Endothelial cell of umbilical vein (primary cell): Measurements from ENCODE around the gene SLC5A10. TPM values are rescaled to one million over a fixed set of nuclear protein-coding genes. Genes with fewer than 3 reads are reported as not detected.

Experiments used
- BruUV-seq: library from RNA; stranded (reverse); fragments of 400-500 nt; replicated peaks from 2 replicates; lab custom pipeline; 2021; lab: Mats Ljungman, UMichigan
- CTCF ChIA-PET: fragments of 300-600, 350-600 bp; sonication (Branson Sonifier 250); formaldehyde crosslinking; loops from one replicate; lab custom pipeline; 2021; ENCODE audit warnings: antibody characterized with exemption, inconsistent platforms; lab: Charles Lee
- POLR2A ChIA-PET: fragments of 300-600, 350-600 bp; sonication (Branson Sonifier 250); formaldehyde crosslinking; loops from one replicate; lab custom pipeline; 2021; ENCODE audit warnings: antibody characterized with exemption, inconsistent platforms; lab: Charles Lee
- DNase-seq: peaks from one replicate; pipeline ENCODE4 v3.0.0-alpha.2; 2011; ENCODE audit warnings: low read depth, low spot score
- FAIRE-seq: peaks from 2 replicates; lab custom pipeline; 2011; peaks lifted over from hg19 to GRCh38; lab: Jason Lieb, UNC
- H2AFZ ChIP-seq: 2 replicates; pipeline ENCODE4 v1.6.0; 2012; ENCODE audit warnings: low read depth, low read length, control low read depth, inconsistent platforms
- H3K27ac ChIP-seq: 2 replicates; pipeline ENCODE4 v1.5.1; 2011; ENCODE audit warnings: low read depth, mild to moderate bottlenecking, control low read depth, low read length, moderate library complexity; ENCODE audit not compliant: insufficient read depth
- H3K27me3 ChIP-seq, 2 experiments: 2 replicates each; pipeline versions ENCODE4 v1.6.0 to v1.6.1; 2011; ENCODE audit warnings: low read length in 2 of 2, mixed read lengths in 1 of 2; ENCODE audit not compliant: control insufficient read depth in 2 of 2, insufficient read depth in 2 of 2
- H3K36me3 ChIP-seq, 2 experiments: 2 replicates in 1 of 2; 3 replicates in 1 of 2; pipeline ENCODE4 v1.5.1; 2011; ENCODE audit warnings: low read length in 2 of 2, mild to moderate bottlenecking in 1 of 2, moderate library complexity in 1 of 2; ENCODE audit not compliant: control insufficient read depth in 2 of 2, insufficient read depth in 2 of 2; ENCODE audit errors: extremely low read depth in 1 of 2
- H3K4me1 ChIP-seq: 3 replicates; pipeline ENCODE4 v1.5.1; 2011; ENCODE audit warnings: mild to moderate bottlenecking, low read length; ENCODE audit not compliant: control insufficient read depth, insufficient read depth; ENCODE audit errors: extremely low read depth
- H3K4me2 ChIP-seq: 2 replicates; pipeline ENCODE4 v1.6.1; 2011; ENCODE audit warnings: low read length, control low read depth, mixed read lengths; ENCODE audit not compliant: insufficient read depth
- H3K4me3 ChIP-seq, 3 experiments: fragments of 200-600 bp in 1 of 3; sonication (generic), shearing (Covaris generic) in 1 of 3; replicated peaks in 1 of 3; 2 replicates each; pipeline ENCODE4 v1.5.1; 2011 to 2016; ENCODE audit warnings: control low read depth in 3 of 3, low read length in 3 of 3, mild to moderate bottlenecking in 2 of 3, inconsistent platforms in 1 of 3, low read depth in 1 of 3, moderate library complexity in 1 of 3; ENCODE audit not compliant: insufficient read depth in 1 of 3
- H3K79me2 ChIP-seq: 2 replicates; pipeline ENCODE4 v1.6.0; 2012; ENCODE audit warnings: low read length, inconsistent platforms; ENCODE audit not compliant: control insufficient read depth, insufficient read depth
- H3K9ac ChIP-seq: replicated peaks from 2 replicates; pipeline ENCODE3; 2011; ENCODE audit warnings: low read length, control low read depth; ENCODE audit not compliant: insufficient read depth; ENCODE audit errors: extremely low read depth
- H3K9me1 ChIP-seq: replicated peaks from 3 replicates; pipeline ENCODE4 v1.6.0; 2011; ENCODE audit warnings: mild to moderate bottlenecking, low read length; ENCODE audit not compliant: control insufficient read depth, insufficient read depth; ENCODE audit errors: extremely low read depth
- H3K9me3 ChIP-seq: replicated peaks from 2 replicates; pipeline ENCODE4 v1.5.1; 2012; ENCODE audit warnings: low read length, inconsistent platforms; ENCODE audit not compliant: control insufficient read depth, insufficient read depth
- H4K20me1 ChIP-seq: replicated peaks from 2 replicates; pipeline ENCODE3; 2011; ENCODE audit warnings: mild to moderate bottlenecking, low read length; ENCODE audit not compliant: control insufficient read depth, insufficient read depth; ENCODE audit errors: extremely low read depth
- GATA2 ChIP-seq: IDR thresholded peaks from 2 replicates; pipeline ENCODE4 v1.7.0; 2011; ENCODE audit warnings: low read depth, mild to moderate bottlenecking, moderate library complexity, mixed read lengths, low read length; ENCODE audit not compliant: insufficient read length, insufficient read depth
- JUN ChIP-seq: IDR thresholded peaks from 2 replicates; pipeline ENCODE4 v1.6.1; 2011; ENCODE audit warnings: borderline replicate concordance, low read depth; ENCODE audit not compliant: insufficient read length, insufficient read depth
- POLR2A ChIP-seq: IDR thresholded peaks from 2 replicates; pipeline ENCODE4 v1.6.1; 2012; ENCODE audit warnings: low read depth, mild to moderate bottlenecking, control low read depth, low read length
- POLR2AphosphoS5 ChIP-seq: IDR thresholded peaks from 2 replicates; pipeline ENCODE4 v1.6.1; 2012; ENCODE audit warnings: low read depth, mild to moderate bottlenecking, control low read depth, low read length, moderate library complexity; ENCODE audit not compliant: insufficient read depth
- dilution Hi-C: fragments of 300-500 bp; cut with MboI; formaldehyde crosslinking; loops from one replicate; pipeline ENCODE4 v1.15.0; 2019; ENCODE audit warnings: low sequenced_read_pairs; ENCODE audit not compliant: extremely low pct_ligation_motif_present
- intact Hi-C: fragments of 100-400 bp; cut with micrococcal nuclease; formaldehyde crosslinking; loops from one replicate; pipeline ENCODE4 v1.10.0; 2022
- polyA plus RNA-seq, 4 experiments: library from polyadenylated mRNA; depleted of rRNA in 3 of 4; stranded (reverse) in 3 of 4; unstranded in 1 of 4; fragments of >200 nt; gene quantifications; 2 replicates each; pipeline versions ENCODE4 v1.2.1 to v1.2.3, GENCODE V29; 2011 to 2012; ENCODE audit warnings: missing spikeins in 1 of 4
- total RNA-seq: library from RNA; stranded (reverse); gene quantifications from 2 replicates; pipeline ENCODE4 v1.2.3, GENCODE V29; 2021
- TF ChIP-seq, protein P1 (sequence below): IDR thresholded peaks from 2 replicates; pipeline ENCODE4 v1.6.1; 2011; ENCODE audit not compliant: insufficient read depth, insufficient read length
- TF ChIP-seq, protein P2 (sequence below), 2 donors: IDR thresholded peaks; 1 replicate in 1 of 2; 2 replicates in 1 of 2; pipeline ENCODE4 v1.5.1; 2011; ENCODE audit warnings: low read length in 2 of 2, mild to moderate bottlenecking in 2 of 2, moderate library complexity in 2 of 2, control low read depth in 1 of 2, inconsistent platforms in 1 of 2, low read depth in 1 of 2; ENCODE audit not compliant: insufficient read depth in 1 of 2; ENCODE audit errors: extremely low read depth in 1 of 2

The SLC5A10 gene
- total and polyA plus RNA-seq, 2 donors (not counting 3 experiments of a cell fraction or from before 2014, with no cell fraction given): not detected

DNA sequence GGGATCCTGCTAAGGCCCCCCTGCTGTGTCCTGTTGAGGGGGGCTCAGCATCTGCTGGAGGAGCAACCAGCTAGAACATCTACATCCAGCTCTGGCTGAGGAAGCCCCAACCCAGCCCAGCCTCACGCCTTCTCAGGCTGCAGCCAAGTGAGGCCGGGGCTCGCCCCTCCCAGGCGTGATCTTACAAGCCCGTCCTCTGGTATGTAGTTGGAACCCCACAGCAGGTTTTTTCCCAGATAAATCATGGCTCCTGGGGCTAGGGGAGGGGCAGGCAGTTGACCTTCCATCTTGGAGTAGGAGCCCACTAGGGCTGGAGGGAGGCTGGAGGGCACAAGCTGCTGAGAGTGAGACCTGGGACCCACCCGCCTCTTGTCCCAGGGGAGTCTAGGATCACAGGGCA lies 47.9 kb downstream of the SLC5A10 start:
- no peak for DNase-seq
- Histone ChIP-seq H2AFZ (no peak overlapping the region), H3K27ac (no peak overlapping the region), H3K4me2 (no peak overlapping the region), H3K9ac (no peak overlapping the region), H3K27me3 (no peaks in the 10 kb centered on the region), H3K9me3 (no peaks in the 10 kb centered on the region), H3K36me3 (peaks cover 0 to 2% of the 10 kb centered on the region in 2 experiments), H3K4me1 (peaks cover 23% of the 10 kb centered on the region), H3K79me2 (peaks cover 49% of the 10 kb centered on the region), H4K20me1 (no peaks in the 10 kb centered on the region), H3K9me1 (no peaks in the 10 kb centered on the region), H3K4me3 (no peak overlapping the region)
- intact Hi-C loops (no loop called here), dilution Hi-C loops (no loop called here)
- ChIA-PET CTCF (interaction anchor here (1.6 kb wide), 1 partner anchor 13 kb away, joined by 4 read pairs; no protein-coding TSS in a partner anchor), POLR2A (no interaction called here)
- FAIRE-seq: no peak
- no TSS peak for BruUV-seq
- TF ChIP-seq POLR2A: no peak
- TF ChIP-seq, protein P1, sequence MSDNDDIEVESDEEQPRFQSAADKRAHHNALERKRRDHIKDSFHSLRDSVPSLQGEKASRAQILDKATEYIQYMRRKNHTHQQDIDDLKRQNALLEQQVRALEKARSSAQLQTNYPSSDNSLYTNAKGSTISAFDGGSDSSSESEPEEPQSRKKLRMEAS: no peak
- TF ChIP-seq GATA2: no peak
- no peak for TF ChIP-seq POLR2AphosphoS5

DNA sequence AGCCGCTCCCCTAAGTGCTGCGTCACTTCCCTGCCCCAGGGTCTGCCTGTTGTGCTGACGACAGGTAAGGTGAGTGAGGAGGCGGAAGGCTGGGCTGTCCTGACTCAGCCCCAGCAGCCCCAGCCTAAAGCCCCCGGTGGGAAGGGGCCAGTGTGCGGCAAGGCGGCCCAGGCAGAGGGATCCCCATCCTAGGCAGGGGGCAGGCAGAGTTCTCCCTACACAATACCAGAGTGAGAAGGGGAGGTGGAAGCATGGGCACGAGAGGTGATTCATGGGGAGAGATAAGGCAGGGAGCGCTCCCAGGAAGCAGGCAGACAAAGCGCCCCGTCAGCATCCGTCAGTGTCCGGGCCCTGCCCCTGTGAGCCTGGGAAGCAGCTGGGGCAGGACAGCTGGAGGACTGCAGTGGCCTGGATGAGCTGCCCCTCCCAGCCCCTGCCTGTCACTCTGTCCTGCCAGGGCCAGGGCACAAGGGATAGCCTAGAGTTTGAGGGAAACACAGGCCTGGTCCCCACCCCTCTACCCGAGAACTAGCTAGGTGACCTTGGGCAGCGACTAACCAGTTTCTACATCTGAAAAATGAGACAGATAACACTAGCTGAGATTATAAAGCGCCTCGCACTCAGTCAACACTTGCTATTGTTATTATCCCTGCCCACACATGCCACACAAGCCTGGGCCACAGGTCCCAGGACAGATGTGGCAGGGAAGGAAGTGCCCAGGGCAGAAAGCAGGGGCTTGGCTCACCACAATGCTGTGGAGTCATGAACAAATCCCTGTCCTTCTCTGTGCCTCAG lies 48.8 kb downstream of the SLC5A10 start:
- peaks cover 0 to 2% of the 10 kb centered on the region in 2 experiments for H3K36me3 ChIP-seq
- no peaks in the 10 kb centered on the region for H3K9me3 ChIP-seq
- H3K79me2 ChIP-seq: peaks cover 45% of the 10 kb centered on the region
- no peak overlapping the region for H3K4me3 ChIP-seq
- peaks cover 24% of the 10 kb centered on the region for H3K4me1 ChIP-seq
- ChIA-PET POLR2A (no interaction called here), CTCF (interaction anchor here (1.2 to 4.6 kb wide), 3 partner anchors 12 to 40 kb away, joined by 3 to 35 read pairs (median 4); no protein-coding TSS in a partner anchor)
- no peaks in the 10 kb centered on the region for H4K20me1 ChIP-seq
- no peak overlapping the region for H3K27ac ChIP-seq
- no peak overlapping the region for H3K4me2 ChIP-seq
- H3K9me1 ChIP-seq: no peaks in the 10 kb centered on the region
- FAIRE-seq: no peak
- dilution Hi-C loops: no loop called here
- DNase-seq: no peak
- no peaks in the 10 kb centered on the region for H3K27me3 ChIP-seq
- intact Hi-C loops: no loop called here
- TF ChIP-seq, protein P1: no peak
- TF ChIP-seq JUN (no peak), GATA2 (no peak)
- TF ChIP-seq, protein P2, sequence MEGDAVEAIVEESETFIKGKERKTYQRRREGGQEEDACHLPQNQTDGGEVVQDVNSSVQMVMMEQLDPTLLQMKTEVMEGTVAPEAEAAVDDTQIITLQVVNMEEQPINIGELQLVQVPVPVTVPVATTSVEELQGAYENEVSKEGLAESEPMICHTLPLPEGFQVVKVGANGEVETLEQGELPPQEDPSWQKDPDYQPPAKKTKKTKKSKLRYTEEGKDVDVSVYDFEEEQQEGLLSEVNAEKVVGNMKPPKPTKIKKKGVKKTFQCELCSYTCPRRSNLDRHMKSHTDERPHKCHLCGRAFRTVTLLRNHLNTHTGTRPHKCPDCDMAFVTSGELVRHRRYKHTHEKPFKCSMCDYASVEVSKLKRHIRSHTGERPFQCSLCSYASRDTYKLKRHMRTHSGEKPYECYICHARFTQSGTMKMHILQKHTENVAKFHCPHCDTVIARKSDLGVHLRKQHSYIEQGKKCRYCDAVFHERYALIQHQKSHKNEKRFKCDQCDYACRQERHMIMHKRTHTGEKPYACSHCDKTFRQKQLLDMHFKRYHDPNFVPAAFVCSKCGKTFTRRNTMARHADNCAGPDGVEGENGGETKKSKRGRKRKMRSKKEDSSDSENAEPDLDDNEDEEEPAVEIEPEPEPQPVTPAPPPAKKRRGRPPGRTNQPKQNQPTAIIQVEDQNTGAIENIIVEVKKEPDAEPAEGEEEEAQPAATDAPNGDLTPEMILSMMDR (IDR thresholded peaks at IDR 0.05; ENCODE audit: extremely low read depth in 1 of 2, insufficient read depth in 1 of 2, low read depth in 1 of 2, low read length in 2 of 2): no peak
- H2AFZ ChIP-seq: no peak overlapping the region
- BruUV-seq: no TSS peak
- H3K9ac ChIP-seq: no peak overlapping the region
